NK-92 (cell line): ENCODE results near the gene MOBP.

Source experiments
- DNase-seq: peaks from one replicate; lab custom pipeline; 2025; ENCODE audit not compliant: unreplicated experiment; lab: John Stamatoyannopoulos, UW

Gene MOBP

GRCh38 chr3:39494781-39495180 lies 27.3 kb downstream of the MOBP start:
- DNase-seq: no peak

GRCh38 chr3:39497753-39498152 lies 30.3 kb downstream of the MOBP start:
- no peak for DNase-seq

- no peak for DNase-seq
These were observed 32.3 kb downstream of the MOBP start for GRCh38 chr3:39499651-39500273.

GRCh38 chr3:39501059-39501458 lies 33.6 kb downstream of the MOBP start:
- DNase-seq: no peak

GRCh38 chr3:39501968-39502837 lies 34.7 kb downstream of the MOBP start:
- DNase-seq: no peak

- no peak for DNase-seq
These were observed 35.3 kb downstream of the MOBP start for GRCh38 chr3:39502838-39503145.

DNA sequence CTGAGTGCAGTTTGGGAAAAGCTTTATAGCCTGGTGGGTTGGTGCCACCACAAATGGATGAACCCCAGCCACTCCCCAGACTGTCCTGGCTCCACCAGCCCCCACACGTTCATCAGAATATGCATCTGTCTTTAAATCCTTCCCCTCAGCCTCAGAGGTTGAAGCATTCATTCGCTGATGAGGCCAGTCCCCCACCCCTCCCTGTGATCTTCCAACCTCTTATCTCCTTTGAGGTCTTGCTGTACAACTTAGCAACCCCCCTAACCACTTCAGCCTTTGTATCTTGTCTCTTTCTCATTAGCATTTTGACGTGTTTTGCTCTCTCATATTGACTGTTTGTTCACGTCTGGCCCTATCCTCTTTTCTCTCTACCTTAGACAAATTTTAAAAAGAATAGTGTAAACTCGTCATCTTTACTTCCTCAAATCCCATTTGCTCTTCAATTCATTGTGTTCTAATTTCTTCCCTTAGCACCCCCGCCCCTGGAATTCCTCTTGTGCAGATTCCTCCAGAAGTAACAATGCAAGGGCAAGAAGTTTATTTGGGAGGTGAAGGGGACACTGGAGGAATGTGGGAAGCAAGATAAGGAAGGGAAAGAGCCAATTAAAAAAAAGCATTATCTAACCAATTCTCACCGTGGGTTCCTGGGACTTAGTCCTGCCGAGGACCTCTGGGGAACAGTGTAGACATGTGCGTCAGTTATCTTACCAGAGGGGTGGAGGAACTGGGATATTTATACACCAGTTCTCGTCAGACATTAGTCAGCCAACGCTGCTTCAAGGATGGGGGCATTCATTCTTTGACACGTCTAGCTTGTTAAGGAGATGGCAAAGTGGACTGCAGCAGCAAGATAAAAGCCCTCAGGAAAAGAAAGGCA lies 38.6 kb downstream of the MOBP start:
- no peak for DNase-seq

- no peak for DNase-seq
These were observed 39.4 kb downstream of the MOBP start for GRCh38 chr3:39506863-39507262.

- no peak for DNase-seq
These were observed 46.4 kb downstream of the MOBP start for GRCh38 chr3:39513791-39514369.

GRCh38 chr3:39515681-39516441 lies 48.4 kb downstream of the MOBP start:
- no peak for DNase-seq

GRCh38 chr3:39519103-39519502 lies 51.6 kb downstream of the MOBP start:
- no peak for DNase-seq

DNA sequence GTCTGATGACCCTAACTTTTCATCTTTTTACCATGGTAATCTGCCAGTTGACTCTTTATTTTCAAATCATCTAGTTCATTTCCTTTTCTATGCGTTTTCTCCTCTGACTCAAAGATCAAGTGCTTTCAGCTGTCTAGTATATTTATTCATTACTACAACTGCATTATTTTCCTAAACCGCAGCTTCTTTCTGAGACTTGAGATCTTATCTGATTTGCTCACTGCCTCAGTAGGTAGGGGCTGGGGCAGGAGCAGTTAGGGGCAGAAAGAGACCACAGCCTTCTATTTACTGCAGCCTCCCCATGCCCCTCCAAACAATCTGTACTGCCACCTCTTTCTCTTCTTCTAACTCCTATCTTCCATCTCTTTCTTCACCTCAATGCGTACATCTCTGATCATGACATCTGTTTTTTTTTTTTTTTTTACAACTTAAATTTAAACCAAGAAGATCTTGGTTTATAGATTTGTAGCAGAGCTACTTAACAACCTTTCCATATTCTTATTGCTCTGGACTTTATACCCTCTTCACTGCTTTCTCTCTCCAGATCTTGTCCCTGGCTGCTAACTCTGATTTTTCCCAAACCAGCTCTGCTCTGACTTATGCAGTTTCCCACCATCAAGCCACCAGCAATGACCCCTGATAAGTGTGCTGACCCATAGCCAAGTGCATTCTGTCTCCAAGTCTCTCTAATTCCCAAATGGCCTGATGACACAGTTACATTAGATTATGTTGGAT lies 52.2 kb downstream of the MOBP start:
- DNase-seq: no peak

- no peak for DNase-seq
These were observed 54.0 kb downstream of the MOBP start for GRCh38 chr3:39521456-39521855.

DNA sequence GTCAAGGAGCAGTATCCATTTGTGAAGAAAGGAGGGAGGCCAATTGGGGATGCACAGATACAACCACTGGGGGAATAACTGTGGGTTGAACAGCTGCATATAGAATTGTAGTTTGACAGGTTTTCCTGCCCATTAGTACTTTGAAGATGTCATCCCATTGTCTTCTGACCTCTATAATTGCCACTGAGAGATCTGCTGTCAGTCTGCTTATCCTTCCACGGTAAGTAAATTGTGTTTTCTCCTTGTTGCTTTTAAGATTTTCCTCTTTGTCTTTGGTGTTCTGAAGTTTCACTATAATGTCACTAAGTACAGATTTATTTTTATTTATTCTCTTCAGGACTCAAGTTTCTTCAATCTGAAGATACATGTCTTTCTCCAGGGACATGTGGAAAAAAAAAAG lies 56.6 kb downstream of the MOBP start:
- DNase-seq: no peak

DNA sequence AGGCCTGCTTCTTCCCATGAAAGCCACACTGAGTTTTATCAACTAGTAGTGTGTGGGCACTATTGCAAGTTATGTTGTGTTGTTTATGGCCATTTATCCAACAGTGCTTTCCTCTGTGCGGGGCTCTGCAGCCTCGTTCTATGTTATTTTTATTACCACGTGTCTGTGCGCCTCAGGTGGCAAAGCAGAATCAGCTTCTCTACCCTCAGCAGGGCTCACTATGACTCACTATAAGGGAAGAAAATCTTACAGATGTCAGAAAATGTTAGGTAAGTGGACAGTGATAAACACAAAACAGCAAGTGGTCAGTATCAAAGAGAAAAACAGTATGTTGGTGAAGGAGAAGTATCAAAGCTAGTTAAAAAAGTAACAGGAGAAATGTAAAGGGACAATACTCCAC lies 61.4 kb downstream of the MOBP start:
- DNase-seq: no peak

GRCh38 chr3:39529577-39529976 lies 62.1 kb downstream of the MOBP start:
- DNase-seq: no peak

GRCh38 chr3:39531066-39531465 lies 63.6 kb downstream of the MOBP start:
- DNase-seq: no peak

GRCh38 chr3:39531665-39532064 lies 64.2 kb downstream of the MOBP start:
- no peak for DNase-seq

DNA sequence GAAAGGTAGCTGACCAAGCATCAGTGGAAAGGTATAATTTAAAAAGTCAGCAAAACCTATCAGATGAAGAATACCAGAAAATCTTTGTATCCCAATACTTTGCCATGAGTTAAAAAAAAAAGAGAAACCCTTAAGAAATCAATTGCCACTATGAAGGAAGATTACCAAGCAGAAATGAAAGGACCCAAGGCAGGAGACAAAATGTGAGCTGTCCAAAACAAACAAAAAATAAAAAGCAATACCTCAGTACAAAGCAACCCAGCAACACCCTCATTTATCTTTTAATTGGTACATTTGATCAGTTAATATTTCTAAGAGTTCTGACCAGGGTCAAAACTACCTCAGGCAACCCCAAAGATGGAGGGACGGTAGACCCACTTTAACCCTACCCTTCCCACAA lies 65.3 kb downstream of the MOBP start:
- DNase-seq: no peak

- DNase-seq: no peak
These were observed 65.7 kb downstream of the MOBP start for GRCh38 chr3:39533226-39533625.
